AG09309 (cell line): ENCODE results near the gene TRIP13.
"Not testable (repeated sequence)": the region's sequence is repeated elsewhere in the genome, so short reads cannot be mapped to it uniquely, and the experiment has no call there.

Experiments used
- DNase-seq: peaks from one replicate; pipeline ENCODE4 v3.0.0-alpha.2; 2010; ENCODE audit warnings: low read depth
- H3K4me3 ChIP-seq: 2 replicates; pipeline ENCODE4 v1.5.1; 2011; ENCODE audit warnings: mild to moderate bottlenecking, low read depth, low read length, moderate library complexity; ENCODE audit not compliant: control insufficient read depth
- CTCF ChIP-seq: IDR thresholded peaks from 2 replicates; pipeline ENCODE4 v1.5.1; 2011; ENCODE audit warnings: mild to moderate bottlenecking, low read depth, low read length, inconsistent platforms; ENCODE audit not compliant: insufficient read depth, control insufficient read depth; ENCODE audit errors: missing control alignments

TRIP13 gene

DNA sequence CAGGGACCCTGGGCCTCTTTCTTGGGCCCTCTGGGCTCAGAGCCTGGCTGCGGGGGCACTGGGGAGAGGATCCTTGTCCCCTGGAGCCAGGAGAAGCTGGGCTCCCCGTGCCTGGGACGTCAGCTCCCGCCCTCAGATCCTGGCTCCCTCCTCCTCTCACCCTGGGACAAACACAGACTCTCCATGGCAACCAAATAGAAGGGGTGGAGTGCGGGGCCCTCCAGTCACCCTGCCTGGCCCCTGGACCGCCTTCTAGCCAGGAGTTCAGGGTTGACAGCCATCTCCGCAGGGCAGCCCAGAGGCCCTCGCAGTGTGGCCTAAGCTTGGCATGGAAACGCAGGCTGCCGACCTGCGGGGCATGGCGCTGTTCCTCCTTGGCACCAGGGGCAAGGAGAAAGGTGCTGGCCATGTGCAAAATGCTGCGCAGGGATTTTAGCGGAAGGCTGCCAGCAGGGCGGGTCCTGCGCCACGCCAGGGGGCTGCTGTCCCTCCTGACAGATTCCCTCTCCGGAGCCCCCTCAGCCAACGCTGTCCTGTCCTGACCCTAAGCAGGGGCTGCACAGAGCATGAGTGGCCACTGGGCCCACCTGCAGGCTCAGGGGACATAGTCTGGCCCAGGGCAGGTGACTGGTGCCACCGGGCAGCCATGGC is 42.9 kb upstream of the TRIP13 start:
- no peak overlapping the region for H3K4me3 ChIP-seq
- no peak for TF ChIP-seq CTCF
- DNase-seq, result no peak

DNA sequence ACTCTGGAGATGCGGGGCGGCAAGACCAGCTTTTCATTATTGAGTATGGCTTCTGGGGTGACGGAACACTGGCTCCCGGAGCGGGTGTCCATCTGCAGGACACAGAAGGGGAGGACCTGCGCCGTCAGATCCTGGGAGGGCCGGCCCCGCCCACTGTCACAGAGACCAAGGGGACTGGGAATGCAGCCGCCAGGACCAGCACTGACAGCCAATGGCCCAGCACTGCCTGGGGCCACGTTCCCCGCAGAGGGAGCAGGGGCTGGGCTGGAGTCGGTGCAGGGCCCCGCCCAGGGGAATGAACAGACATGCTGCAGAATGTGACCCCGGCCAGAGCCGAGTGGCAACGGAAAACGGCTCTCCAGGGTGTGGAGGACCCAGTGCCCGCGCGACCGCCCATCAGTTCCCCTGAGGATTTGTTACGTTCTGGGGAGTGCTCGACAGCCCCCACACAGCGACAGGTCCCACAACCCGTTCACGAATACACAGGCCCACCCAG is 42.1 kb upstream of the TRIP13 start, which contains the start of gene ZDHHC11:
Gene ZDHHC11 (minus strand): TSS at position 476 of the 496 bp plus-strand sequence. CDS start 384 bp downstream, at position 92.
- no peak for TF ChIP-seq CTCF
- H3K4me3 ChIP-seq, result no peak within 1 kb of the TSS
- DNase-seq, result no peak

DNA sequence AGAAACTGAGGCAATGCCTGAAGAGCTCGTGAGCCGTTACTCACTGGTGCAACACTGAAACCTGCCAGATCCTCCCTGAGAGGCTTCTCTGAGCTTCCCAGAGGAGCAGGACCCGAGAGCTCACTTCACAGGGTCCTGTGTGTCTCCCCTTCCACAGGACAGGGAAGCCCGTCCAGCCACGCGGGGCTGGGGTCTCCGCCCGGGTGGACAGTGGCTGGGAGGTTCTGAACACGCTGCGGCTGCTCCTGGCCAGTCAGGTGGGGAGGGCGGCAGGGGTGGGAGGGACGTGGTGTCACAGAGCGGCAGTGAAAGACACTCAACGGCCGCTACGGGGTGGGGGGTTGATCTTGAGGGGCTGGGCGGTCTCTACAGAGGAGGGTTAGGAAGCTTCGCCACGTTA is 41.6 kb upstream of the TRIP13 start:
- TF ChIP-seq CTCF, result no peak
- DNase-seq, result no peak
- no peak overlapping the region for H3K4me3 ChIP-seq

- TF ChIP-seq CTCF, result no peak
- no peak overlapping the region for H3K4me3 ChIP-seq
- no peak for DNase-seq
These were observed 41.1 kb upstream of the TRIP13 start for GRCh38 chr5:851553-851952.

- no peak for TF ChIP-seq CTCF
- no peak overlapping the region for H3K4me3 ChIP-seq
- no peak for DNase-seq
These were observed 40.7 kb upstream of the TRIP13 start for GRCh38 chr5:852018-852417.

- DNase-seq, result no peak
- TF ChIP-seq CTCF, result no peak
- H3K4me3 ChIP-seq, result no peak overlapping the region
These were observed 40.0 kb upstream of the TRIP13 start for GRCh38 chr5:852431-853401.

DNA sequence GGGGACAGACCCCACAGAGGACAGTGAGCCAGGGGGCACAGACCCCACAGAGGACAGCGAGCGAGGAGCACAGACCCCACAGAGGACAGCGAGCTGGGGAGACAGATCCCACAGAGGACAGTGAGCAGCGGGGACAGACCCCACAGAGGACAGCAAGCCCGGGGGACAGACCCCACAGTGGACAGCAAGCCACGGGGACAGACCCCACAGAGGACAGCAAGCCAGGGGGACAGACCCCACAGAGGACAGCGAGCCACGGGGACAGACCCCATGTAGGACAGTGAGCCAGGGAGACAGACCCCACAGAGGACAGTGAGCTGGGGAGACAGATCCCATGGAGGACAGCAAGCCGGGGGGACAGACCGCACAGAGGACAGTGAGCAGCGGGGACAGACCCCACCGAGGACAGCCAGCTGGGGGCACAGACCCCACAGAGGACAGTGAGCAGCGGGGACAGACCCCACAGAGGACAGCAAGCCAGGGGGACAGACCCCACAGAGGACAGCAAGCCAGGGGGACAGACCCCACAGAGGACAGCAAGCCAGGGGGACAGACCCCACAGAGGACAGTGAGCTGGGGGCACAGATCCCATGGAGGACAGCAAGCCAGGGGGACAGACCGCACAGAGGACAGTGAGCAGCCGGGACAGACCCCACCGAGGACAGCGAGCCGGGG is 39.1 kb upstream of the TRIP13 start:
- not testable (repeated sequence) for DNase-seq, H3K4me3 ChIP-seq
